Measurements from ENCODE around the gene SMARCD3.

SMARCD3 gene

DNA sequence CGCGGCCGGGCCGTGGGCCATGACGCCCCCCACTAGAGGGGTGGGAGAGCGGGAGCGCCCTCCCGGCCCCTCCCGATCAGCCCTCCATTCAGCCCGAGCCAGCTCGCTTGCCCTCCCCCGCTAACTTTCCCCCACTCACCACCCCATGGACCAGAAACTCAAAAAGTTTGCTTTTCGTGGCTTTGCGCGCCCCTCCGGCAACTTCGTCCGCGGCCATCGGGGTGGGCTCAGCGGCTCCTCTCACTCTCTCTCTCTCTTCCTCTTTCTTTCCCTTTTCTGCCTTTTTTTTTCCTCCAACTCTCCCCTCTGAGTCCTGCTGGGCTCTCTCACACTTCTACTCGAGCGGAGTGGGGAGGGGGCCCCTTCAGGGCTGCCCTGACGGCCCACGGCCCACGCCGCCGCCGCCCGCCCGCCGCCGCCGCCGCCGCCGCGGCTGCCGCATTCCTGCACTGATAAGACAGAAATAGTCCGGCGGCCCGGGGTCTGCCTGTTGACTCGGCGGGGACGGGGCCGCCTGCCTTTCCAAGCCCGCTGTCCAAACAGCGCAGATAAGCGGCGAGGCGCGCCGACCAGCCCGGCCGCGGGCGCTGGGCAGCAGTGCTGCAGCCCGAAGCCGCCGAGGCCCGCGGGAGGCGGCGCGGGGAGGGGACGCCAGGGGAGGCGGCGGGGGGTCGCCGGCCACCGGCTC, at the start of gene SMARCD3:
TSS of gene SMARCD3 (minus strand) at position 349 of the 688 bp plus-strand sequence. CDS start at position 217, 132 bp downstream.
- peak; percentile 39 to 44 for ATAC-seq

DNA sequence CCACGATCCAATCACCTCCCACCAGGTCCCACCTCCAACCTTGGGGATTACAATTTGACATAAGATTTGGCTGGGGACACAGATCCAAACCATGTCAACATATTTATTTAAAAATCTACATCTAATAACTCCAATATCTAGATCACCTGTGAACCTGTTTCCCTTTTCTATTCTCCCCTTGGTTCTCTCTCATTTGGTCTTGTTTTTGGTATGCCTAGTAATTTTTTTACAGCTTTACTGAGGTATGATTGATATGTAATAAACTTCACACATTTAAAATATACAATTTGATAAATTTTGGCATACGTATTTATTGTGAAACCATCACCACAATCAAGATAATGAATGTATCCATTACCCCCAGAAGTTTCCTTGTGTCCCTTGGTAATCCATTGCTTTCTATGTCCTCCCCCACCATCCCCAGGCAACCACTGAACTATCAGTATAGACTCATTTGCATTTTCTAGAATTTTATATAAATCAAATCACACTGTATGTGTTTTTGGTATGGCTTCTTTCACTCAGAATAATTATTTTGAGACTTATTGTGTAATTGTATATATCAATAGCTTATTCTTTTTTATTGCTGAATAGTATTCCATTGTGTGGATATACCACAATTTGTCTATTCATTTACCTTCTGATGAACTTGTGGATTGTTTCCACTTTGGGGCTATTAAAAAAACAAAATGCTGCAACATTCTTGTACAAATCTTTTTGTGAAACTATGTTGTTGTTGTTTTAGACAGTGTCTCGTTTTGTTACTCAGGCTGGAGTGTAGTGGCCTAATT, 47.9 kb upstream of the SMARCD3 start:
- ATAC-seq, result no peak

DNA sequence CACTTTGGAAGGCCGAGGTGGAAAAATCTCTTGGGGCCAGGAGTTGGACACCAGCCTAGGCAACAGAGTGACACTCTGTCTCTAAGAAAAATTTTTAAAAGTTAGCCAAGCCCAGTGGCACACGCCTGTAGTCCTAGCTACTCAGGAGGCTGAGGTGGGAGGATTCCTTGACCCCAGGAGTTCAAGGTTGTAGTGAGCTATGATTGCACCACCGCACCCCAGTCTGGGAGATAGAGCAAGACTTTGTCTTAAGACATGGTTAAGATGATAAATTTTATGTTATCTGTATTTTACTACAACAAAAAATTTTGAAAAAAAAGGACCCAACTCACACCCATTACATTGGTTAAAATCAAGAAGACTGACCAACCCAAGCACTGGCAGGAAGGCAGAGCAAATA, 44.4 kb upstream of the SMARCD3 start:
- ATAC-seq, result no peak

DNA sequence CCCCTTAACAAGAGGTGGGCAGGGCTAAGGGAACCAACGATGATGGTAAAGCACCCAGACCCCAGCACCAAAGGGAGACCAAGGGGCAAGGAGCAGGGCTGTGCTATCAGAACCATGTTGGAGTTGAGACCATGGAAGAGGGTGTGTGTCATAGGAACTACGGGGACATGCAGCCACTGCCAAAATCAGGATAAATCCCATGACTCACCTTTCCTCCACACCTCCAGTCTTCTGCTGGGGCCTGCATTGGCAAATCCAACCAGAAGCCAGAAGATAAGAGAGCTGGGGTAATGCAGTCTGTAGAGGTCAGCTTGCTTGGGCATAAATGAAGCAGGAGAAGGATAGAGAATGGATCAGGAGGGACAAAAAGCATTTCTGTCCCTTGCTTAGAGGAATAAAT, 42.7 kb upstream of the SMARCD3 start:
- no peak for ATAC-seq

DNA sequence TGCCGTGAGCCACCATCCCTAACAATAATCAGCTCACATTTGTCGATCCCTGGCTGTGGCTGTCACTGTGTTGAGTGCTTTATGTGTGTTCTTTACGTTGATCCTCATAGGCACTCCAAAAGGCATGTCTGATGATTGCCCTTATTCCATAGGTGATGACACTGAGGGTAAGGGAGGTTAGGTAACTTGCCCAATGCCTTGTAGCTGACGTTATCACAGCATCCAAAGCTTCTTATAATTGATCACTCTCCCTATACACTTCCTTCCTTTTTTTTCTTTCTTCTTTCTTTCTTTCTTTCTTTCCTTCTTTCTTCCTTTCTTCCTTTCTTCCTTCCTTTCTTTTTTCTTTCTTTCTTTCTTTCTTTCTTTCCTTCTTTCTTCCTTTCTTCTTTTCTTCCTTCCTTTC, 41.9 kb upstream of the SMARCD3 start:
- no peak for ATAC-seq

DNA sequence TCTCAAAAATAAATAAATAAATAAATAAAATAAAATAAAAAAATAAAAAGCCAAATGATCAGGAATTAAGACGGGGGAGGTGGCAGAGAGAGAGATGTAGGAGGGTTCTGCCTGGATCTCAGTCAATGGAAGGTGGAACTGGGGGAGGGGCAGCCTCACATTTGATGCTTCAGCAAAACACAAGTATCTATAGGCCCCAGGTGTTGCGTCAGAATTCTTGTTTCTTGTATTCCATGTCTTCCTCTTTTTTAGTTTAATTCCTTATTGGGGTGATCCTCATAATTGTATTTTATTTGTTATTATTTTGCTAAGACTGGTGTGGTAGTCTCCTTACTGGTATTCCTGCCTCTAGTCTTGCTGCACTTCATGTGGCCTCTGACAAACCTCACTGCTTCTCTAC, 41.4 kb upstream of the SMARCD3 start:
- ATAC-seq, result no peak

DNA sequence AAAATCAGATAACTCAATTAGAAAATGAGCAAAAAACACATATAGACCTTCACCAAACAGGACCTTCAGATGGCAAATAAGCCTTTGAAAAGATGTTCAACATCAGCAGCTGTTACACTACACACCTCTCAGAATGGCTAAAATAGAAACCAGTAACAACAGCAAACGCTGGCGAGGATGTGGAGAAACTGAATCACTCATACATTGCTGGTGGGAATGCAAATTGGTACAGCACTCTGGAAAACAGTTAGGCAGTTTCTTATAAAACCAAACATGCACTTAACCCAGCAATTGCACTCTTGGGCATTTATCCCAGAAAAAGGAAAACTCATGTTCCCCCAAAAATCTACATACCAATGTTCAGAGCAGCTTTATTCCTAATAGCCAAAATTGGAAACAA, 37.7 kb upstream of the SMARCD3 start:
- ATAC-seq, result no peak

DNA sequence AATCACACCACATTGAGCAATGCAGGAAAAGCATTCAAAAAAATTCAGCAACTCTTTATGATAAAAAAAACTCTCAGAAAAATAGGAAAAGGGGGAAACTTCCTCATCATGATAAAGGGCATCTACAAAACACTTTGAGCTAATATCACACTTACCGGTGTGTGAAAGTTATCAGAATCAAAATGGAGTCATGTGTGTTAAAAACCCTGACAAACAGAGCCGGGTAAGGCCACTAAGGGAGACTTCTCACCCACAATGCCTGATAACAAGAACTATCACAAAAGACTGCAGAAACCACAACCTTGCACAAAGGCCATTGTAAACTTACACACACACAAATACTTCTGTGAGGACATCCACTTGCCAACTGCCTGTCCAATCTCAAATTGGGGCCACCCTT, 34.8 kb upstream of the SMARCD3 start:
- no peak for ATAC-seq

DNA sequence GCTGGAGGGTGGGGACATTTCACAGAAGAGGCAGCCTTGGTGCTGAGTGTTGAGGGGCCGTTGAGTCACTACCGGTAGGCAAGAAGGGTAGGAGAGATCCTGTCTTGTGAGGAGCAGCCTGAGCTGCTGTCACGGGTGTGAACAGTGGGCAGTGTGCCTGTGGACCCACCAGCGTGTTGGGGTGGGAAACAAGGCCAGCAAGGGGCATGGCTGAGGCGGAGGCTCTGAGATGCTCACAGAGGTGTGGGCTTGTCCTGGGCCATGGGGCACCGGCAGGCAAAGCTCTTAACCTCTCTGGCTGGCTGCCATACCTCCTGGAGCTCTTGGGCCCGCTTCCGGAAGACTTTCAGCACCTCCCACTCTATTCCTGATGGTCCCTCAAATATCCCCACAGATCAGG, 33.6 kb upstream of the SMARCD3 start:
- no peak for ATAC-seq

DNA sequence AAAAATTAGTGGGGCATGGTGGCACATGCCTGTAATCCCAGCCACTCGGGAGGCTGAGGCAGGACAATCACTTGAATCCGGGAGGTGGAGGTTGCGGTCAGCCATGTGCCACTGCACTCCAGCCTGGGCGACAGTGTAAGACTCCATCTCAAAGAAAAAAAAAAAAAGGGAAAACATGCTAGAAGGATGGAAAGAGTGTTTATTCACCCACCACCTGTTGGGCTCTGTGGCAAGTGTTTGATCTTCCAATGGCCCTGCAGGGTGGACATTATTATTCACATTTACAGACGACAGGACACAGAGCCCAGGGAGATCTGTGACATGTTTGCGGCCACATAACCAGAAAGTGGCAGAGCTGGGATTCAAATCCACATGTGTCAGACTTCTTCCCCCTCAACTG, 33.2 kb upstream of the SMARCD3 start:
- ATAC-seq, result no peak

DNA sequence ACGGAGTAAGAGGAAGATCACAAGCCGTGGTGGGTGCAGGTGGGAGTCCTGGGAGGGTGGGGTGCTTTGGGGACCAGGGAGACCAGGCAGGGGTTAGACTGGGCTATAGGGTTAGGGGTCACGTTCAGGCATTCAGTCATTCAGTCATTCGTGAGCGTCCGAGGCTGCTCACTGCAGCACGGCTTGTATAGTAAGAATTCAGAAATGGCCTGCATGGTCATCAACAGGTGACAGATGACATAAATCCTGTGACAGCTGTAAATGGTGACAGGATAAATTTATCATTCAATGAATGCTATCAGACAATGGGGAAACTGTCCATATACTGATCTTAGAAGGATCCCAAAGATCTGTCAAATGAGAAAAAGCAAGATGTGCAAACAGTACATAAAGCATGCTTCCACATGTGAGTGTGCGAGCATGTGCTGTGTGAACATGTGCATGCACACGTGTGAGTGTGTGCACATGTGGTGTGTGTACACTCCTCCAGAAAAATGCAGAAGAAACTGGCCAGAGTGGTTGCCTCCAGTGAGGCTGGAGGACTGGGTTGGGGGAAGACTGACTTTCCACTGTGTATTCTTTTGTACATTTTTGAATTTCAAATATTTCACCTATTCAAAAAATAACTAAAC, 32.0 kb upstream of the SMARCD3 start:
- no peak for ATAC-seq

DNA sequence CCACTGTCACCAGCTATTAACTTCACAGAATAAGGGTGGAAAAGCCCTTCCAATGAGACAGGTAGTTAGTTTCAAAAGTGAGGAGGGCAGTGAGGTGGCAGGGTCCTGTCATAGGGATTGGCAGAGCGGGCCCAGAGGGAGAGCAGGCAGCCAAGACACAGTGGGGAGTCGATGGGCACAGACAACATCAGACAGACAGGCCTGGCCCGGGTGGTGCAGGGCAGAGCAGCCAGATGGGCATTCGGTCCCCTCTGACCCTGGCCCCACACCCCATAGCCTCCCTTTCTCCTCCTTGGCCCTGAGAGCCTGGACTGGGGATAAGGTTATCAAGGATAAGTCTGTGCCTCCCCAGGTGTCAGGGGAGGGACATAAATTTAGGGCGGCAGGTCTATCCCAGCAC, 31.4 kb upstream of the SMARCD3 start:
- ATAC-seq, result no peak

DNA sequence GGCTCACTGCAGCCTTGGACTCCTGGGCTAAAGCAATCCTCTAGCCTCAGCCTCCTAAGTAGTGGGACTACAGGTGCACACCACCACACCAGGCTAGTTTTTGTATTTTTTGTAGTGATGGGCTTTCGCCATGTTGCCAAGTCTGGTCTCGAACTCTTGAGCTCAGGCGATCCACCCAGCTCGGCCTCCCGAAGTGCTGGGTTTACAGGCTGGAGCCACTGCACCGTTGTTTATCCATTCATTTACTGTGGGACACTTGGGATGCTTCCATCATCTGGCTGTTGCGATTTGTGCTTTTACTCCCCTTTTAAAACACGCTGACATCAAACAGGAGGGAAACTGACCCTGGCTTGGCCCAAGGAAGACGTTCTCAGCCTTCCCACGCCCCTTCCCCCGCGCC, 30.5 kb upstream of the SMARCD3 start:
- no peak for ATAC-seq

DNA sequence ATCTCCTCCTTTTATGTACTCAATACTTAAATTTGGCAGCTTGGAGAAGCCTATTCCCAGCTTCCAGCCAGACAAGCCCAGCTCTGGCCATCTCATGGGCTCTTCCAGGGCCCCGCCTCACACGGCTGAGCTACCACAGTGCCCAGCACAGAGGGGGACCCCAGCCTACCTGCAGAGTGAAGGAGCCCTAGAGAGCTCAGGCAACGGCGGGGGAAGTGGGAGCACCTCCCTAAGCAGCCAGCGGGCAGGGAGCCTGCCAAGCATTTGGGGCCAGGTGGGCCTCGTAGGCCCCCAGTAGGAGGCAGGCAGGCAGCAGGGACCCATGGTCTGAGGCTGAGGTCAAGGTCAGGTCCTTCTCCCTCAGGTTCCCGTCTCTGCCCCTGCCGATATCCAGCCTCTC, 29.1 kb upstream of the SMARCD3 start:
- ATAC-seq, result no peak

DNA sequence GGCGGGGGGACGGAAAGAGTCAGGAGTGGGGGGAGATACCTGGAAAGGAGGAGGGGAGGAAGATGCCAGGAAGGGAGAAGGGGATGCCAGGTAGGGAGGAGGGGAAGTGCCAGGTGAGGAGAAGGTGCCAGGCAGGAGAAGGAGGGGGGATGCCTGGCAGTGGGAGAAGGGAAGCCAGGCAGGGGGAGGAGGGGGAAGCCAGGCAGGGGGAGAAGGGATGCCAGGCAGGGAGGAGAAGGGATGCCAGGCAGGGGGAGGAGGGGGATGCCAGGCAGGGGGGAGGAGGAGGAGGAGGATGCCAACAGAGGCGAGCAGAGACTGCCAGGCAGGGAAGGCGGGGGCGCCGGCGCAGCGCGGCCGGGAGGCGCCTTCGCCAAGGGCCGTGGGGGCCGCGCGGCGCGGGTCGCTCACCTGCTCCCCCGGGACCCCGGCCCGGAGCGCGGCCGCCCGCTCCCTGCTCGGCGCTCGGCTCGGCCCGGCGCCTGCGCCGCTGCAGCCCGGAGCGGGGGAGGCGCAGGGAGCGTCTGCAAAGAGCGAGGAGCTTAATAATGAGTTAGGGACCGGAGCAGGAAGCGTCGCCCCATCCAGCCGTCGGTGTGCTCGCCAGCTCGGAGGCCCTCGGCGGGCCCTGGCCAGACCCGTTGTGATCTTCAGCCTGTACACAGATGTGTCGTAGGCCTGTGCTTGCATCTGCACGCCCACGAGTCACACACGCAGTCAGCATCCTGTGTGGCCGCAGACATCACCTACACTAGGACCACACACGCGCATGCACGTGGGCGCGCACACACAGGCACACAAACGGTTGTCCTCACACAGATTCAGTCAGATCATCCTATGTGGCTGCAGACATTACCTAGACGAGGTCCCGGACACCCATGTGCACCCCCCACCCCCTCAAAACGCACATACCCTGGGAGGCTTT, 28.4 kb upstream of the SMARCD3 start:
- peak; percentile 81 to 87 for ATAC-seq

DNA sequence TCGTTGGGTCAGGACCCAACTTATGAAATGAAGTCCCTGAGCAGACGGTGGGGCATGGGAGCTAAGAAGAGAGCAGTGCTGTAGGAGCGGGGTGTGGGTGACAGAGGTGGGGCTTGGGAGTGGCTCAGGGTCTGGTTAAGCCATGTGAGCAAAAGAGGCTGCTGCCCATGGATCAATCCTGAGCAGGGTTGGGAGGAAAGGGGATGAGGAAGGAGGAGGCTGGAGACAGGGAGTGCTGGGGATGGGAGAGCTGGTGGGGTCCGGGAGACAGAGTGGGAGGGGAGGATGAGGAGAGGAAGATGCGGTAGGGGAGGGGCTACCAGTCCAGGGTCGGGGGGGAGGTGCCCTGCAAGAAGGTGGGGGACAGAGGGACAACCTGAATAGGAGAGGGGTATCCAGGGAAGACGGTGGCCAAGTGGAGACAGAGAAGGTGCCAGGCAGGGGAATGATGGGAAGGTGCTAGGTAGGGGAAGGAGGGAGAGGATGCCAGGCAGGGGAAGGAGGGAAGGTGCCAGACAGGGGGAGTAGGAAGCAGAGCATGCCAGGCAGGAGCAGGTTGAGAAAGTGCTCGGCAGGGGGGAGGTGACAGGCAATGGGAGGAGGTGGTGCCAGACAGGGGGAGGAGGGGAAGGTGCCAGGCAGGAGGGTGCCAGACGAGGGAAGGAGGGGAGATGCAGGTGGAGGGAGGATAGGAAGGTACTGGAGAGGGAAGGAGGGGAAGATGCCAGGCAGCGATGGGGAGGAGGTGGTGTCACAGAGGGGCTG, 27.5 kb upstream of the SMARCD3 start:
- ATAC-seq, result no peak

DNA sequence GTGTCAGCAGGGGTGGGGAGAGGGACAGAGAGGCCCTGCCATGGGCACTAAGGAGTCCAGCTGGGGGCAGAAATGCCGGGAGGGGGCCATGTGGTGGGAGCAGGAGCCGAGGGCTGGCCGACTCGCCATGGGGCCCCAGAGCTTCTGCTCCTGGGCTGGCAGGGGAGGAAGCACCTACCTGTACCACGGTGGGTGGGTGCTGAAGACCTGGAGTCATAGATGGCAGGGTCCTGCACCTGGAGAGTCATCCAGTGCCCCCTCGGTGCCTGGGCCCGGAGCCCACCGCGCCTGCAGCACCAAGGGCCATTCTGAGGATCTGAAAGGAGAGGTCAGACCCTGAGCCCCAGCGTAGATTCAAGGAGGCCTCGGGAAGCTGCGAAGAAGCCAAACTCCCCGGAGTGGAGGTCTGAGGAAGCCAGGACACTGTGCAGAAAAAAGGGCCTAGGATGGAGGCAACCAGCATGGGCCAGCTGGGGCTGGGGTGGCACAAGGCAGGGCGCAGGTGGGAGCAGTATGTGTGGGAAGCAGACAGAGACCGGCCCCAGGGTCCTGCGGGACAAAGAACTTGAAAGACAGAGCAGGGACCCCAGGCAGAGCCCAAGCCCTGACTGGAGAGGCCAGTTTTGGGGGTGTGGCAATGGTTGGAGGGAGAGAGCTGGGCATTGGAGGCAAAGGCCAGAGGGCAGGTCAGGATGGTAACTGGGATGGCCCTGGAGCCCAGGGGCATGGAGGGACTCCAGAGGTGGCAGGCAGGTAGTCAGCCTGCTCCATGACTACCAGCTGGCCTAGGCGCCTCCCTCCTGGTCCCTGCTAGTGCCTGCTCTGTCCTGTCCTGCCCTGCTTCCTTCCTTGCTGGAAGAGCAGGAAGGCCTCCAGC, 26.7 kb upstream of the SMARCD3 start:
- ATAC-seq, result no peak

DNA sequence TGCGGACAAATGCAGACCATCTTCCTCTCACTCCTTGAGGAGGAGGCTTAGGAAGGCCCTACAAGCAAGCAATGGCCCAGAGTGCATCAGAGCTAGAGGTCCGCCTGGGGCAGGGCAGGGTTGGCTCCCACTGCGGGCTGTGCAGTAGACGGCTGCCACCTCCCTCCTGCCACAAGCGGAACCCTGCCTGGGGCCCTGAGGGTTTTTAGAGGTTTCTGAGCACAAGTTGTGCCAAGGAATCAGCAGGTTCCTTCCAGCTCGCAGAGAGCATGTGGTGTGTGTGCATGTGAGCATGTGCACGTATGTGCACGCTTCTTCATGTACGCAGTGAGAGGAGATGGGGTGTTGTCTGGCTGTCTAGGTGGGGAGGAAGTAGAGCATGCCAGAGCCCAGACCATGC, 25.9 kb upstream of the SMARCD3 start:
- ATAC-seq, result no peak

DNA sequence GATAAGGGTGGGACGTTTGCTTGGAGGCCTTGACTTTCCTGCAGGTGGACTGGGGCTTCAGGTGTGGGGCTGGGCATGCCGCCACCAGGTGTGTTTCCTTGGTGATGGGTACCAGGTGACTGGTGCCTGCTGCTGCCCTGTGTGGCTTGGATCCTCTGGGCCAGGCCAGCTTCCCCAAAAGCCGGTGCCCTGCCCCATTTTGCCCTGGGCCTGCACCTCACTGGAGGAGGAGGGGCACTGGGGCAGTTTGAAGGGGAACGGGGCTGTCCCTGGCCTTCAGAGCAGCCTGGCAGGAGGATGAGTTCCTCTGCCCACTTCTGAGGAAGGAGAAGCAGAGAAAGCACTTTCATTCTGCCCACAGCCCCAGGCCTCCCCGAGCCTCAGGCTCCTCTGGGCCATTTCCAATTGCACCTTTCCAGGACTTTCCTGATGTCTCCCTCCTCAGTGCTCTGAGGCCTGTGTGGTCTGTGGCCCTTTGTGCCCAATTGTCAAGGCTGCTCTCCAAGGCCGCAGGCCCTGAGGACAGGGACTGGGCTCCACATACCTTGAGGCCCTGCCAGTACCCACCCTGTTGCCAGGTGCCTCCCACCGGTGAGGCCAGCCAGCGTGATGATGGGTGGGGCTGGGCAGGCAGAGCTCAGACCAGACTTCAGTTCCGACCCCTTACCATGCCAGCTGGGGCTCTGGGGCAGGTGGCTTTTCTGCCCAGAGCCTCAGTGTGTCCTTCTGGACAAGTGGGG, 25.3 kb upstream of the SMARCD3 start:
- no peak for ATAC-seq

DNA sequence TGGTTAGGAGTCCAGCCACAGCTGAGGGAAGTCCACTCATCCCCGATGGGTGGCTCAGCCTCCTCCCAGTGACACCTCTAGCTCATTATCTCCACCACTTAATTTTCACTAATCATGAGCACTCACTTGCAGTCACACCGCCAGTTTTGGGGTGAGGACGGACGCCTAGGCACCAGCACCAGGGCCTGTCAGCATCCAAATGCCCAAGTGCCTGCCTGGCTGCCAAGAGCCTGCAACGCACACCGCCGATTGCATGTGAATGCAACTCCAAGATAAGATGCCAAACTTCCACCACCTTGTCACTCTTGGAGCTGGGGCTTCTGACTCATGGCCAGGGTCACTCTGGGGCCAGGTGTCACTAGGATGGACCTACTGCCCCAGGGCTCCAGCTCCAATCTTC, 24.4 kb upstream of the SMARCD3 start:
- no peak for ATAC-seq
